Ovary (tissue), 9 donors: Measurements from ENCODE around the gene WASF3. TPM values are rescaled to one million over a fixed set of nuclear protein-coding genes. Genes with fewer than 3 reads are reported as not detected.

Source experiments
- DNase-seq, 5 donors: peaks; one replicate each; pipeline ENCODE4 v3.0.0-alpha.2; 2019 to 2020
- H3K27ac ChIP-seq, 2 donors: fragments of 200-600 bp; one replicate each; pipeline versions ENCODE4 v1.5.1 to v1.8.0; 2019 to 2022
- H3K27me3 ChIP-seq: fragments of 200-600 bp; one replicate; pipeline ENCODE4 v1.8.0; 2022
- H3K36me3 ChIP-seq: fragments of 200-600 bp; sonication (generic); one replicate; pipeline ENCODE4 v1.5.1; 2019
- H3K4me1 ChIP-seq: one replicate; pipeline ENCODE4 v1.8.1; 2013; ENCODE audit warnings: mild to moderate bottlenecking, moderate library complexity; ENCODE audit not compliant: insufficient read depth
- H3K4me3 ChIP-seq: fragments of 200-600 bp; sonication (generic); one replicate; pipeline ENCODE4 v1.5.1; 2017
- H3K9me3 ChIP-seq, 2 donors: fragments of 200-600 bp in 1 of 2; sonication (generic) in 1 of 2; one replicate each; pipeline versions ENCODE4 v1.5.1 to v1.8.1; 2013 to 2019; ENCODE audit warnings: mild to moderate bottlenecking in 1 of 2, moderate library complexity in 1 of 2
- CTCF ChIP-seq, 3 donors: fragments of 450-650 bp in 2 of 3; fragments of 200-600 bp in 1 of 3; IDR thresholded peaks; one replicate each; pipeline versions ENCODE4 v1.5.1 to v1.8.0; 2016 to 2022; ENCODE audit warnings: antibody characterized with exemption in 3 of 3, mild to moderate bottlenecking in 1 of 3
- EP300 ChIP-seq: sonication (generic); formaldehyde crosslinking; IDR thresholded peaks from one replicate; pipeline ENCODE4 v1.6.1; 2017; ENCODE audit warnings: antibody characterized with exemption
- POLR2A ChIP-seq: fragments of 450-650 bp; IDR thresholded peaks from one replicate; pipeline ENCODE4 v1.6.1; 2017; ENCODE audit warnings: antibody characterized with exemption, mild to moderate bottlenecking, moderate library complexity
- WGBS, 3 donors: extraction: QIAGEN DNeasy Blood & Tissue Kit in 1 of 3; methylation state at CpG; one replicate each; pipeline versions ENCODE4 v1.1.5 to v1.1.7; 2013 to 2017; 5-methylcytosine and 5-hydroxymethylcytosine counted together
- intact Hi-C, 4 donors: fragments of 100-400 bp; cut with DNase I; formaldehyde crosslinking; loops; one replicate each; pipeline versions ENCODE4 v1.11.0 to v1.15.1; 2022 to 2023
- polyA plus RNA-seq, 2 donors: library from polyadenylated mRNA; stranded (reverse); fragments of 200-250 nt in 1 of 2; fragments of 350-450 nt in 1 of 2; fragmentation: Illumina TruSeq in 1 of 2; extraction: RNeasy Lipid Tissue Mini Kit (QIAGEN cat#74804) in 1 of 2; gene quantifications; one replicate each; pipeline ENCODE4 v1.2.3, GENCODE V29; 2013 to 2014
- total RNA-seq, 7 donors: library from RNA; depleted of rRNA in 2 of 7; stranded (reverse); fragments of >200 nt in 2 of 7; fragmentation: NEBNext Ultra II Directional in 3 of 7; extraction: Animal tissue kit (Norgen Biotek cat#: 25700) in 3 of 7; gene quantifications; one replicate each; pipeline versions ENCODE4 v1.1.0 to v1.2.4, GENCODE V29; 2016 to 2023
- donor health status: DM: no; HTN: no; CAD: no; lungs with moderate emphysema.
- donor health status: DM: no; HTN: no; CAD: no.
- donor health status: Bipolar disorder and iron deficiency.
- donor health status: DM: yes; HTN: yes; CAD: no.
- donor health status: DM: no; HTN: no; CAD: no.
- donor health status: DM: yes; HTN: yes; CAD: no.

WASF3 gene
- total and polyA plus RNA-seq, 9 donors: 11.5 to 37.1 (median 33.7) TPM

GRCh38 chr13:26706381-26706780, 148.9 kb downstream of the WASF3 start:
- Histone ChIP-seq H3K27ac (no peak overlapping the region), H3K27me3 (no peaks in the 10 kb centered on the region), H3K4me3 (no peak overlapping the region), H3K36me3 (no peaks in the 10 kb centered on the region), H3K4me1 (no peaks in the 10 kb centered on the region), H3K9me3 (no peaks in the 10 kb centered on the region)
- 57 to 62% (median 61%) methylated on average over 7 of the region's 7 CpGs for WGBS, 3 donors
- intact Hi-C loops: no loop called here
- no peak for DNase-seq
- TF ChIP-seq CTCF (IDR thresholded peaks at IDR 0.05): no peak
- TF ChIP-seq POLR2A: no peak
- TF ChIP-seq EP300: no peak

GRCh38 chr13:26707122-26708006, 149.9 kb downstream of the WASF3 start:
- no peaks in the 10 kb centered on the region for H3K4me1 ChIP-seq
- no peaks in the 10 kb centered on the region for H3K27me3 ChIP-seq
- H3K9me3 ChIP-seq: no peaks in the 10 kb centered on the region
- intact Hi-C loops: no loop called here
- no peak for DNase-seq
- WGBS, 3 donors: 48 to 55% (median 48%) methylated on average over 12 to 13 of the region's 13 CpGs
- no peak for TF ChIP-seq POLR2A
- no peak for TF ChIP-seq EP300
- no peak for TF ChIP-seq CTCF (IDR thresholded peaks at IDR 0.05)
- H3K4me3 ChIP-seq: no peak overlapping the region
- no peak overlapping the region for H3K27ac ChIP-seq
- no peaks in the 10 kb centered on the region for H3K36me3 ChIP-seq

- no peak for TF ChIP-seq CTCF (IDR thresholded peaks at IDR 0.05)
- TF ChIP-seq POLR2A: no peak
- DNase-seq: no peak
- no peaks in the 10 kb centered on the region for H3K9me3 ChIP-seq
- no peaks in the 10 kb centered on the region for H3K27me3 ChIP-seq
- 72 to 75% (median 73%) methylated on average over 6 of the region's 6 CpGs for WGBS, 3 donors
- no peak overlapping the region for H3K4me3 ChIP-seq
- H3K36me3 ChIP-seq: no peaks in the 10 kb centered on the region
- H3K27ac ChIP-seq: no peak overlapping the region
- H3K4me1 ChIP-seq: no peaks in the 10 kb centered on the region
- intact Hi-C loops: no loop called here
Observed at GRCh38 chr13:26708007-26708297, 150.5 kb downstream of the WASF3 start.

- intact Hi-C loops: no loop called here
- WGBS, 3 donors: 84 to 91% (median 88%) methylated on average over 7 of the region's 7 CpGs
- TF ChIP-seq CTCF (IDR thresholded peaks at IDR 0.05) (no peak), POLR2A (no peak), EP300 (no peak)
- Histone ChIP-seq H3K9me3 (no peaks in the 10 kb centered on the region), H3K27me3 (no peaks in the 10 kb centered on the region), H3K27ac (no peak overlapping the region), H3K36me3 (no peaks in the 10 kb centered on the region), H3K4me3 (no peak overlapping the region), H3K4me1 (no peaks in the 10 kb centered on the region)
- DNase-seq: no peak
Observed at GRCh38 chr13:26709461-26709860, 152.0 kb downstream of the WASF3 start.
